ENCODE results near the gene RPTOR. TPM values are rescaled to one million over a fixed set of nuclear protein-coding genes. Genes with fewer than 3 reads are reported as not detected.

RPTOR gene
- total RNA-seq, 1 donor from 2014 or later: 19.6 TPM

GRCh38 chr17:80953471-80954315 lies 409.1 kb downstream of the RPTOR start:
- no peak for DNase-seq (ENCODE audit: low read depth, low spot score)

- DNase-seq (ENCODE audit: low read depth, low spot score): no peak
Measured at GRCh38 chr17:80955078-80955477, 410.4 kb downstream of the RPTOR start.

GRCh38 chr17:80955671-80956280 lies 411.1 kb downstream of the RPTOR start:
- DNase-seq (ENCODE audit: low read depth, low spot score): no peak

GRCh38 chr17:80956321-80957190 lies 411.9 kb downstream of the RPTOR start:
- DNase-seq (ENCODE audit: low read depth, low spot score): no peak

GRCh38 chr17:80957461-80957941 lies 412.9 kb downstream of the RPTOR start:
- no peak for DNase-seq (ENCODE audit: low read depth, low spot score)

- no peak for DNase-seq (ENCODE audit: low read depth, low spot score)
Measured at GRCh38 chr17:80959330-80960036, 414.8 kb downstream of the RPTOR start.

- DNase-seq (ENCODE audit: low read depth, low spot score): no peak
Measured at GRCh38 chr17:80960037-80960796, 415.6 kb downstream of the RPTOR start.

GRCh38 chr17:80960797-80961452 lies 416.3 kb downstream of the RPTOR start:
- no peak for DNase-seq (ENCODE audit: low read depth, low spot score)

GRCh38 chr17:80961541-80962330 lies 417.1 kb downstream of the RPTOR start:
- DNase-seq (ENCODE audit: low read depth, low spot score): no peak

GRCh38 chr17:80962356-80963329 lies 418.0 kb downstream of the RPTOR start:
- DNase-seq (ENCODE audit: low read depth, low spot score): no peak

GRCh38 chr17:80963812-80964543 lies 419.3 kb downstream of the RPTOR start:
- DNase-seq (ENCODE audit: low read depth, low spot score): no peak

- DNase-seq (ENCODE audit: low read depth, low spot score): no peak
Measured at GRCh38 chr17:80964544-80964856, 419.9 kb downstream of the RPTOR start.

- DNase-seq (ENCODE audit: low read depth, low spot score): no peak
Measured at GRCh38 chr17:80964859-80965580, 420.4 kb downstream of the RPTOR start.

GRCh38 chr17:80965606-80966005 lies 421.0 kb downstream of the RPTOR start:
- no peak for DNase-seq (ENCODE audit: low read depth, low spot score)

- no peak for DNase-seq (ENCODE audit: low read depth, low spot score)
Measured at GRCh38 chr17:80967404-80967872, 422.8 kb downstream of the RPTOR start.

- DNase-seq (ENCODE audit: low read depth, low spot score): no peak
Measured at GRCh38 chr17:80968602-80969029, 424.0 kb downstream of the RPTOR start.
